ENCODE measurements around the gene PHF2.
"Not testable (repeated sequence)": the region's sequence is repeated elsewhere in the genome, so short reads cannot be mapped to it uniquely, and the experiment has no call there.

Gene PHF2

GRCh38 chr9:93660352-93661046, 84.1 kb downstream of the PHF2 start:
- no peak overlapping the region for H3K4me3 ChIP-seq (ENCODE audit: low read length)
- H3K27me3 ChIP-seq (ENCODE audit: control insufficient read depth, insufficient read depth, low read length): no peaks in the 10 kb centered on the region
- no peak overlapping the region for H3K4me2 ChIP-seq (ENCODE audit: low read length)
- peaks cover 19% of the 10 kb centered on the region for H3K36me3 ChIP-seq (ENCODE audit: insufficient read depth, low read length)
- no peaks in the 10 kb centered on the region for H3K9me3 ChIP-seq (replicated peaks; ENCODE audit: low read length)
- H3K9ac ChIP-seq (ENCODE audit: low read depth, low read length): no peak overlapping the region
- H3K4me1 ChIP-seq (ENCODE audit: control insufficient read depth, insufficient read depth, low read length): no peaks in the 10 kb centered on the region

- no peaks in the 10 kb centered on the region for H3K4me1 ChIP-seq (ENCODE audit: control insufficient read depth, insufficient read depth, low read length)
- H3K9me3 ChIP-seq (replicated peaks; ENCODE audit: low read length): no peaks in the 10 kb centered on the region
- H3K4me3 ChIP-seq (ENCODE audit: low read length): no peak overlapping the region
- H3K4me2 ChIP-seq (ENCODE audit: low read length): no peak overlapping the region
- peaks cover 13% of the 10 kb centered on the region for H3K36me3 ChIP-seq (ENCODE audit: insufficient read depth, low read length)
- H3K27me3 ChIP-seq (ENCODE audit: control insufficient read depth, insufficient read depth, low read length): no peaks in the 10 kb centered on the region
- H3K9ac ChIP-seq (ENCODE audit: low read depth, low read length): no peak overlapping the region
Measured at GRCh38 chr9:93661591-93661990, 85.2 kb downstream of the PHF2 start.

GRCh38 chr9:93662016-93662638, 85.7 kb downstream of the PHF2 start:
- Histone ChIP-seq H3K4me3 (ENCODE audit: low read length) (no peak overlapping the region), H3K4me2 (ENCODE audit: low read length) (no peak overlapping the region), H3K36me3 (ENCODE audit: insufficient read depth, low read length) (peaks cover 11% of the 10 kb centered on the region), H3K4me1 (ENCODE audit: control insufficient read depth, insufficient read depth, low read length) (no peaks in the 10 kb centered on the region), H3K27me3 (ENCODE audit: control insufficient read depth, insufficient read depth, low read length) (no peaks in the 10 kb centered on the region), H3K9me3 (replicated peaks; ENCODE audit: low read length) (no peaks in the 10 kb centered on the region), H3K9ac (ENCODE audit: low read depth, low read length) (no peak overlapping the region)

GRCh38 chr9:93662952-93663572, 86.7 kb downstream of the PHF2 start:
- H3K4me2 ChIP-seq (ENCODE audit: low read length): no peak overlapping the region
- no peaks in the 10 kb centered on the region for H3K27me3 ChIP-seq (ENCODE audit: control insufficient read depth, insufficient read depth, low read length)
- H3K36me3 ChIP-seq (ENCODE audit: insufficient read depth, low read length): peaks cover 11% of the 10 kb centered on the region
- H3K4me3 ChIP-seq (ENCODE audit: low read length): no peak overlapping the region
- H3K4me1 ChIP-seq (ENCODE audit: control insufficient read depth, insufficient read depth, low read length): no peaks in the 10 kb centered on the region
- no peaks in the 10 kb centered on the region for H3K9me3 ChIP-seq (replicated peaks; ENCODE audit: low read length)
- H3K9ac ChIP-seq (ENCODE audit: low read depth, low read length): no peak overlapping the region

- Histone ChIP-seq H3K4me3 (ENCODE audit: low read length) (no peak overlapping the region), H3K4me2 (ENCODE audit: low read length) (no peak overlapping the region), H3K4me1 (ENCODE audit: control insufficient read depth, insufficient read depth, low read length) (no peaks in the 10 kb centered on the region), H3K27me3 (ENCODE audit: control insufficient read depth, insufficient read depth, low read length) (no peaks in the 10 kb centered on the region), H3K9ac (ENCODE audit: low read depth, low read length) (no peak overlapping the region), H3K9me3 (replicated peaks; ENCODE audit: low read length) (no peaks in the 10 kb centered on the region), H3K36me3 (ENCODE audit: insufficient read depth, low read length) (peaks cover 11% of the 10 kb centered on the region)
Measured at GRCh38 chr9:93663877-93664548, 87.6 kb downstream of the PHF2 start.

GRCh38 chr9:93664549-93665120, 88.3 kb downstream of the PHF2 start:
- no peak overlapping the region for H3K4me3 ChIP-seq (ENCODE audit: low read length)
- peaks cover 11% of the 10 kb centered on the region for H3K36me3 ChIP-seq (ENCODE audit: insufficient read depth, low read length)
- no peaks in the 10 kb centered on the region for H3K4me1 ChIP-seq (ENCODE audit: control insufficient read depth, insufficient read depth, low read length)
- H3K27me3 ChIP-seq (ENCODE audit: control insufficient read depth, insufficient read depth, low read length): no peaks in the 10 kb centered on the region
- H3K9ac ChIP-seq (ENCODE audit: low read depth, low read length): no peak overlapping the region
- no peaks in the 10 kb centered on the region for H3K9me3 ChIP-seq (replicated peaks; ENCODE audit: low read length)
- no peak overlapping the region for H3K4me2 ChIP-seq (ENCODE audit: low read length)

- Histone ChIP-seq H3K9me3 (replicated peaks; ENCODE audit: low read length) (no peaks in the 10 kb centered on the region), H3K9ac (ENCODE audit: low read depth, low read length) (no peak overlapping the region), H3K36me3 (ENCODE audit: insufficient read depth, low read length) (peaks cover 11% of the 10 kb centered on the region), H3K4me3 (ENCODE audit: low read length) (no peak overlapping the region), H3K4me2 (ENCODE audit: low read length) (no peak overlapping the region), H3K4me1 (ENCODE audit: control insufficient read depth, insufficient read depth, low read length) (no peaks in the 10 kb centered on the region), H3K27me3 (ENCODE audit: control insufficient read depth, insufficient read depth, low read length) (no peaks in the 10 kb centered on the region)
Measured at GRCh38 chr9:93665128-93665636, 88.8 kb downstream of the PHF2 start.

- Histone ChIP-seq H3K9me3 (replicated peaks; ENCODE audit: low read length) (no peaks in the 10 kb centered on the region), H3K27me3 (ENCODE audit: control insufficient read depth, insufficient read depth, low read length) (no peaks in the 10 kb centered on the region), H3K4me1 (ENCODE audit: control insufficient read depth, insufficient read depth, low read length) (no peaks in the 10 kb centered on the region), H3K4me2 (ENCODE audit: low read length) (no peak overlapping the region), H3K36me3 (ENCODE audit: insufficient read depth, low read length) (peaks cover 7% of the 10 kb centered on the region), H3K9ac (ENCODE audit: low read depth, low read length) (no peak overlapping the region), H3K4me3 (ENCODE audit: low read length) (no peak overlapping the region)
Measured at GRCh38 chr9:93665637-93666438, 89.5 kb downstream of the PHF2 start.

- not testable (repeated sequence) for H3K36me3 ChIP-seq (ENCODE audit: insufficient read depth, low read length)
Measured at GRCh38 chr9:93666439-93666784, 90.0 kb downstream of the PHF2 start.

GRCh38 chr9:93667006-93667405, 90.6 kb downstream of the PHF2 start:
- H3K9ac ChIP-seq (ENCODE audit: low read depth, low read length): no peak overlapping the region
- H3K4me2 ChIP-seq (ENCODE audit: low read length): no peak overlapping the region
- H3K4me3 ChIP-seq (ENCODE audit: low read length): no peak overlapping the region
- H3K36me3 ChIP-seq (ENCODE audit: insufficient read depth, low read length): peaks cover 7% of the 10 kb centered on the region
- H3K4me1 ChIP-seq (ENCODE audit: control insufficient read depth, insufficient read depth, low read length): no peaks in the 10 kb centered on the region
- no peaks in the 10 kb centered on the region for H3K27me3 ChIP-seq (ENCODE audit: control insufficient read depth, insufficient read depth, low read length)
- H3K9me3 ChIP-seq (replicated peaks; ENCODE audit: low read length): no peaks in the 10 kb centered on the region

More at GRCh38 chr9:93666439-93666784, 90.0 kb downstream of the PHF2 start:
- H3K9me3 ChIP-seq (replicated peaks; ENCODE audit: low read length); H3K27me3 ChIP-seq (ENCODE audit: control insufficient read depth, insufficient read depth, low read length); H3K4me2 ChIP-seq (ENCODE audit: low read length); H3K4me3 ChIP-seq (ENCODE audit: low read length); H3K9ac ChIP-seq (ENCODE audit: low read depth, low read length); H3K4me1 ChIP-seq (ENCODE audit: control insufficient read depth, insufficient read depth, low read length): not testable (repeated sequence)
